ENCODE results near the gene CEACAM4.

CEACAM4 gene

GRCh38 chr19:41617941-41618730 lies 8.7 kb downstream of the CEACAM4 start:
- DNase-seq (ENCODE audit: low spot score): no peak

DNA sequence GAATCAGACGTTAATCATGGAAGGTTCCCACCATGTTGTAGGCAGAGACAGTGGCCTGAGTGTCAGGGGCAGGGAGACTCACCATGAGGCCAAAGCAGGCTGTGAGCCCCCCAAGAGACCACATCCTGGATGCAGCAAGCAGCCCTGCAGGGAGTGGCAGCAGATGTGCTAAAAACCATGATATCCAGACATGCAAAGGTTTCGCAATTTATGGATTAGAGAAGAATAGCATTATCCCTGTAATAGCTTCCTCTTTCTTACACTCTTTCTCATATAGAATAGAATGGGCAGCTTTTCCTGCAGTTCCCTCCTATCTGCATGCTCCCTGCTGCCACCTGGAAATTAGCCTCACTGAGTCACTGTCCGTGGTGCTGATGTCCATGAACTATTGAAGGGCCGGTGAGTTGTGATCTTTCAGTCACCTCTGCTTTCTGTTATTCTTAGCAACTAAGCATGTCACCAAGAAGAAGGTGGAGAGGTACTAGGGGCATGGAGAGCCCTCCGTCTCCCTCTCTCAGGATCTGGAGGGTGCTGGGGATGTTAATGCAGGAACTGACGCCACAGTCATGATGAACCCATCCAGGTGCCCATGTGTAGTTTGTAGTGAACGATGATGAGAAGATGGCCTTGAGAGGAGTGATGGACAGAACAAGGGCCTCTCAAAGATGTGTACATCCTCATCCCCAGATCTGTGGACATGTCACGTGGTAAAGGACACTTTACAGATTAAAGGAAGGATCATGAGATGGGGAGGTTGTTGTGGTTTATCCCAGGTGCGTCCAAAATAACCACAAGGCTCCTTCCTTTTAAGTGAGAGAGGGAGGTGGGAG lies 9.9 kb downstream of the CEACAM4 start:
- no peak for DNase-seq (ENCODE audit: low spot score)

DNA sequence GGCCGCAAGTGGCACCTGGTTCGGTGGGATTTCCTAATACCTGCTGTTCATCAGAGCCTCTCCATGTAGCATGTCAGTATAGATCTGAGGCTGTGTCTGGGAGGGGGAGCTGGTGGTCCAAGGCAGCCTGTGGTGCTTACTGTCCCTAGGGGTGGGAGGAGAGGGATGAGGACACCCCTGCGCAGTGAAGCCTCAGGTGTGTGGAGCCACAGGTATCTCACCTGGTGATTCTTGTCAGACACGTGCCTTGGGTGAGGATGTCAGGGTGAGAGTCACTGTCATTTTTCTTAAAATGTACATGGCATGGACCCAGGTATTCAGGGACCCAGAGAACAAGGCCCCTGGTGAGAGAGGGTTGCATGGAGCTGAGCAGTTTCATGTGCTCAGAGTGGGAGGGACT lies 11.7 kb downstream of the CEACAM4 start:
- no peak for DNase-seq (ENCODE audit: low spot score)

DNA sequence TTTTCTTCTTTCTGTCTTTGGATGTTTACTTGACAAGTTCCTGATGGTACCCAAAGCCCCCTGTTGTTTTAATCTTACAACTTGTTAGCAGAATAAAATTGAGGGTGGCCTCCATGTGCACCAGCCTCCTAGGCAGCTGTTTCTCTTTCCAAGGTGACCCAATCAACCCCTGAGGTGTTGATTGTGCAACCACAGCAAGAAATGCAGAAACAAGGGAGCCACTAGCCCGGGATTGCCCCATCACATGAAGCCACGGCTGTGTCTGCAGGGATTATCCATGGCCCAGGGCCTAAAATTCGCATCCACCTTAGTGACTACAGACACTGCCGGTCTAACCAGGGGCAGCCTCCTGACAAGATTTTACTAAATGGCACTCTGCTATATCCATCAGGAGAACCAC lies 14.4 kb downstream of the CEACAM4 start:
- no peak for DNase-seq (ENCODE audit: low spot score)

DNA sequence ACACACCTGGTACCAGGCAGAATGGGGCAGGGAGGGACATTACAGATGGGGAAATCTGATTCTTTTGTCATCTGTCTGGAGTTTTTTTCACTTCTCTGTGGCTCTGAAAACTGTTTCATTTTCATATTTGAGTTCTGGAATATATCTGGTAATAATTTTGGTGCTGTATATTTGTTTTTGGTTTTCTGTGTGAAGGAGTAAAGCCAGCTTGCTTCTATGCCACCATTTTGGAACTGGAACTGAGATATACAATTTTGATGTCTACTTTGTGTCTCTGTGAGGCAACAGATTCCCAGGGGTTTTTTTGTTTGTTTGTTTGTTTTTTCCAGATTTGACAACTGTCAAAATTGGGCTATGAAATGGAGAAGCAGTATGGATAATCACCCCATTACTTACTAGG lies 16.1 kb downstream of the CEACAM4 start:
- DNase-seq (ENCODE audit: low spot score): no peak

GRCh38 chr19:41607668-41608067 lies 19.2 kb downstream of the CEACAM4 start:
- DNase-seq (ENCODE audit: low spot score): no peak

GRCh38 chr19:41606215-41606837 lies 20.5 kb downstream of the CEACAM4 start:
- DNase-seq (ENCODE audit: low spot score): no peak

- DNase-seq (ENCODE audit: low spot score): no peak
Observed at GRCh38 chr19:41604831-41605230, 22.0 kb downstream of the CEACAM4 start.

GRCh38 chr19:41601771-41602170 lies 25.1 kb downstream of the CEACAM4 start:
- no peak for DNase-seq (ENCODE audit: low spot score)

- DNase-seq (ENCODE audit: low spot score): no peak
Observed at GRCh38 chr19:41599175-41599966, 27.5 kb downstream of the CEACAM4 start.

DNA sequence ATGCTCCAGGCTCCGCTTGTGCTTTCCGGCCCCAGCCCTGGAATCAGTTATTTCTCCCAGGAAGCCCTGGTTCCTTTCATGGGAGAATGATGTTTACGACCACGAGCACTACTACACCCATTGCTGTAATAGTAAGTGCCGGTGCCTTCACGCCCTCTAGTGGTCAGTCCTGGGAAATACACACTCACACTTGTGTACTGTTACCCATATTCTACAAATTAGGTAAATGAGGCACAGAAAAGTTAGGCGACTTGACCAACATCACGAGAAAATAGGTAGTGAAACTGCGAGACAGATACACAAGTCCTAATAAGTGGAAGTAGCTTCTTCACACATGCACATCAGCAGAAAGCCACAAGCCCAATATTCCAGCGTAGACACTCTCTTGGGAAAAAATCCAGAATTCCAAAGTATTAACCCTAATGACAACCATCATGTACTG lies 29.3 kb downstream of the CEACAM4 start:
- DNase-seq (ENCODE audit: low spot score): peak; percentile 78

GRCh38 chr19:41595890-41596280 lies 31.0 kb downstream of the CEACAM4 start:
- DNase-seq (ENCODE audit: low spot score): no peak

DNA sequence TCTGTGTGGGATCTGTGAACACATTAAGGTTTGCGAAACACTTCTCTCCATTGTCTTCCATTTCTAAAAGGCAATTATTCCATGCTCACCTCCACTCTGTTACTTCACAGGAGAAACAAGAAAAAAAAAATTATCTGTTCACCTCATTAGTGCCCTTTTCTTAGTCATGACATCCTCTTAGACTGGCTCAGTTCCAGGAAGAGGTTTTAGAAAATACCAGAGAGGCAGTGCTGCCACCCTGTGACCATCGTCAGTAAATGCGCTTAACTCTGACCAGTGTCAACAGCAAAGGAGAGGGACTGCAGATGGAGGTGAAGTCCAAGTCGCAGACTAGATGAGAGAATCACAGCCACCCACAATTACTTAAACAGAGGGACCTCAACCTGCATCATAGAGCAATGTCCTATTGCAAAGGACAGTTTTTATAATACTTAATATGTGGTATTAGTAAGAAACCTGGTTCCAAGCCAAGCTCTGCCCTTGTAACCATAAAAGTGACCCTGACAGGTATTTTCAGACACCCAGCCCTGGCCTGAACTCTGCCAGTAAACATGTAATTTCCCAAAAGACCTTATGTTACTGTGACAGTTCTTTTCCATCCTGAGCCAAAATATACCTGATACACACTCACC lies 31.5 kb downstream of the CEACAM4 start:
- DNase-seq (ENCODE audit: low spot score): peak; percentile 70

DNA sequence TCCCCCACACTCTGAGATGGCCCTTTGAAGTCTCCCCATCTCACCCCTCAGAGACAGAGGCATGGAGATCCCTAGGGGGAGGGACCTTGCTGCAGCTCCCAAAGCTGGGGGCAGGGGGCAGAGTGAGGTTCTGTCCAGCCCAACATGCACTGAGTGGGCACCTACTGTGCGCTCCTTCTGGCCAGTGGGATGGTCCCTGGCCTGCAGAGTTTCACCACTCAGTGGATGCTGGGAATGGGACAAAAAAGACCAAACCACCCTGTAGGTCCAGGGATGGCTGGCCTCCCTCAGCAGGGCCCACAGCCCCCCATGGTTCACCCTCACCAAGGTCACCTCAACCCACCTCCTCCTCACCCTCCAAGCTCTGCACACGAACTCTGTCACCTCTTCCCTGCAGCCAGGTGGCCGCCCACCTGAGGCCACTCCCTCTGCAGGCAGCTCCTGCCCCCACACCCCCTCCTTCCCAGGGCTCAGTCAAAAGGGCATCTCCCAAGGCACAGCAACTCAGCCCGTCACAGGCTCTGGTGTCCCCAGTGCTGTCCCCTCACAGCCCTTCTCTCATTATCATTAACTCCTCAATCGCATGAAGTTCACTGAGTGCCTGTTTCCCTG lies 34.8 kb downstream of the CEACAM4 start:
- DNase-seq (ENCODE audit: low spot score): no peak

GRCh38 chr19:41590936-41591335 lies 35.9 kb downstream of the CEACAM4 start:
- no peak for DNase-seq (ENCODE audit: low spot score)

GRCh38 chr19:41589371-41589770 lies 37.5 kb downstream of the CEACAM4 start:
- DNase-seq (ENCODE audit: low spot score): no peak

GRCh38 chr19:41588497-41589209 lies 38.2 kb downstream of the CEACAM4 start:
- DNase-seq (ENCODE audit: low spot score): no peak

GRCh38 chr19:41587838-41588210 lies 39.0 kb downstream of the CEACAM4 start:
- DNase-seq (ENCODE audit: low spot score): no peak

DNA sequence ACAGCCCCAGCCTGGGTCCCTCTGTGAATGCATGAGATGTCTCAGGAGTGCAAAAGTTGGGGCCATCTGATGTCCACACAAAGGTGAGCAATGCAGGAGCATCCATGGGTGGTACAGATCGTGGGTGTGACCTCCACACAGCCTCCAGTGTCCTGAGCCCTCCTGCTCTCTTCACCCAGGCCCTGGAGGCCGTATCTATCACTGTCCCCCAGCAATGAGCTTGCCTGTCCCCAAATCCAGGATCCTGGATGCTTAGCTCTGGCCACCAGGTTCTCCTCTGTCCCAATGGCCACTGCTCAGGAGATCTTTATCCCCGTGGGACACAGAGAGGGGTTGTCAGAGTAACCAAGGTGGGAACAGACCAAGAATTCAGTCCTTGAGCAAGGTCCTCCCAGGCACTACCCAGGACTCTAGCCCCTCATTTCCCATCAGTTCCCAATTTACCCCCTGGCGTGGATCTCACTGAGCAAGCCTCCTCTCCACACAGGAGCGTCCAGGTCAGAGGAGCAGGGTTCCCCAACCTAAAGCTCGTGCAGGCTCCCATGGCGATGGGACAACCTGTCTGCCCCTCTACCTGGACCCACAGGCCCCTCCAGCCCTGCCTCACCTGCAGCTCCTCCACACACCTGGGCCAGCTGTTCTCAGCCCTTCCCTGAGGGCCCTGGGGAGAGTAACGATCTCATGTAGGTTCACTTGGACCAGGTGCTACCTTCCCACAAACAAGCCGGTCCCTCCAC lies 39.6 kb downstream of the CEACAM4 start:
- DNase-seq (ENCODE audit: low spot score): no peak

- DNase-seq (ENCODE audit: low spot score): no peak
Observed at GRCh38 chr19:41586064-41586463, 40.8 kb downstream of the CEACAM4 start.

All from D341Med (cell line).